HepG2 (cell line): ENCODE results near the gene PLEKHN1. TPM values are rescaled to one million over a fixed set of nuclear protein-coding genes. Genes with fewer than 3 reads are reported as not detected.

Experiments
- ETV5 ChIP-seq: IDR thresholded peaks from 2 replicates; pipeline ENCODE4 v1.6.1; 2018; ENCODE audit warnings: missing biosample characterization, missing genetic modification reagents, inconsistent platforms, borderline replicate concordance
- HDAC1 ChIP-seq: sonication (generic); formaldehyde crosslinking; IDR thresholded peaks from 2 replicates; pipeline ENCODE4 v1.5.1; 2020; ENCODE audit warnings: mild to moderate bottlenecking, missing genetic modification reagents
- MATR3 ChIP-seq: sonication (generic); formaldehyde crosslinking; IDR thresholded peaks from 2 replicates; pipeline ENCODE4 v1.4.0; 2020; ENCODE audit warnings: missing genetic modification reagents
- RBFOX2 ChIP-seq: fragments of 200-400 bp; formaldehyde crosslinking; IDR thresholded peaks from 2 replicates; pipeline ENCODE4 v1.6.1; 2017; ENCODE audit warnings: low read depth, mild to moderate bottlenecking, low read length
- REXO4 ChIP-seq: sonication (generic); formaldehyde crosslinking; IDR thresholded peaks from 2 replicates; pipeline ENCODE4 v1.8.0; 2022; ENCODE audit warnings: missing genetic modification reagents, mild to moderate bottlenecking, borderline replicate concordance
- SALL1 ChIP-seq: sonication (generic); formaldehyde crosslinking; IDR thresholded peaks from 2 replicates; pipeline ENCODE4 v1.8.0; 2022; ENCODE audit warnings: mild to moderate bottlenecking, missing genetic modification reagents
- TBL1XR1 ChIP-seq: fragments of 150-350 bp; IDR thresholded peaks from 2 replicates; pipeline ENCODE4 v1.6.1; 2014; ENCODE audit warnings: borderline replicate concordance, low read length; ENCODE audit not compliant: partially characterized antibody
- TP53 ChIP-seq: sonication (generic); formaldehyde crosslinking; conservative IDR thresholded peaks from 2 replicates; pipeline ENCODE4 v1.4.0; 2020; ENCODE audit warnings: missing genetic modification reagents
- XRCC5 ChIP-seq: fragments of 200-400 bp; formaldehyde crosslinking; optimal IDR thresholded peaks from 2 replicates; pipeline ENCODE3; 2017; ENCODE audit warnings: mild to moderate bottlenecking, low read length
- ZBTB42 ChIP-seq: sonication (generic); formaldehyde crosslinking; IDR thresholded peaks from 2 replicates; pipeline ENCODE4 v1.5.0; 2020; ENCODE audit warnings: mild to moderate bottlenecking, missing genetic modification reagents
- ZNF337 ChIP-seq: sonication (generic); formaldehyde crosslinking; IDR thresholded peaks from 2 replicates; pipeline ENCODE4 v1.5.1; 2020; ENCODE audit warnings: missing genetic modification reagents, low read depth, mild to moderate bottlenecking, borderline replicate concordance
- ZNF850 ChIP-seq: sonication (generic); formaldehyde crosslinking; conservative IDR thresholded peaks from 2 replicates; pipeline ENCODE4 v1.9.0; 2021; ENCODE audit warnings: mild to moderate bottlenecking, missing genetic modification reagents
- ZSCAN31 ChIP-seq: sonication (generic); formaldehyde crosslinking; IDR thresholded peaks from 2 replicates; pipeline ENCODE4 v1.5.0; 2020; ENCODE audit warnings: low read depth, mild to moderate bottlenecking, missing genetic modification reagents
- polyA plus RNA-seq, 8 experiments: library from polyadenylated mRNA; depleted of rRNA in 3 of 8; stranded (reverse) in 7 of 8; unstranded in 1 of 8; fragments of >200 nt; fragmentation: Illumina TruSeq in 4 of 8; extraction: Trizol in 4 of 8; gene quantifications; 2 replicates each; pipeline versions ENCODE4 v1.2.1 to v1.2.3, GENCODE V29; 2011 to 2016; ENCODE audit warnings: low read depth in 4 of 8, missing spikeins in 1 of 8, mixed read lengths in 1 of 8; ENCODE audit not compliant: insufficient read depth in 1 of 8
- total RNA-seq, 5 experiments: library from RNA; depleted of rRNA; stranded (reverse); fragments of >200 nt; fragmentation: Illumina TruSeq; extraction: Trizol; gene quantifications; 2 replicates each; pipeline ENCODE4 v1.2.3, GENCODE V29; 2016; ENCODE audit warnings: low read depth in 1 of 5
- TF ChIP-seq, protein P1 (sequence below): sonication (generic); formaldehyde crosslinking; conservative IDR thresholded peaks from 2 replicates; pipeline ENCODE4 v1.8.1; 2023; ENCODE audit warnings: missing genetic modification reagents
- TF ChIP-seq, protein P2 (sequence below): IDR thresholded peaks from 2 replicates; pipeline ENCODE4 v1.6.1; 2016; ENCODE audit warnings: missing genetic modification reagents, missing compliant biosample characterization
- TF ChIP-seq, protein P3 (sequence below): sonication (generic); formaldehyde crosslinking; IDR thresholded peaks from 2 replicates; pipeline ENCODE4 v1.8.1; 2023; ENCODE audit warnings: missing genetic modification reagents, mild to moderate bottlenecking, borderline replicate concordance
- TF ChIP-seq, protein P4 (sequence below): sonication (generic); formaldehyde crosslinking; IDR thresholded peaks from 2 replicates; pipeline ENCODE4 v1.4.0; 2020; ENCODE audit warnings: missing genetic modification reagents
- TF ChIP-seq, protein P5 (sequence below): sonication (generic); formaldehyde crosslinking; IDR thresholded peaks from 2 replicates; pipeline ENCODE4 v1.4.0; 2020; ENCODE audit warnings: mild to moderate bottlenecking, missing genetic modification reagents
- TF ChIP-seq, protein P6 (sequence below): sonication (generic); formaldehyde crosslinking; IDR thresholded peaks from 2 replicates; pipeline ENCODE4 v1.5.0; 2020; ENCODE audit warnings: mild to moderate bottlenecking, missing genetic modification reagents

Gene PLEKHN1
- total and polyA plus RNA-seq, 2 of the 13 experiments (the other 11 are each of a cell fraction or from before 2014, with no cell fraction given): 0.42 to 0.58 TPM

DNA sequence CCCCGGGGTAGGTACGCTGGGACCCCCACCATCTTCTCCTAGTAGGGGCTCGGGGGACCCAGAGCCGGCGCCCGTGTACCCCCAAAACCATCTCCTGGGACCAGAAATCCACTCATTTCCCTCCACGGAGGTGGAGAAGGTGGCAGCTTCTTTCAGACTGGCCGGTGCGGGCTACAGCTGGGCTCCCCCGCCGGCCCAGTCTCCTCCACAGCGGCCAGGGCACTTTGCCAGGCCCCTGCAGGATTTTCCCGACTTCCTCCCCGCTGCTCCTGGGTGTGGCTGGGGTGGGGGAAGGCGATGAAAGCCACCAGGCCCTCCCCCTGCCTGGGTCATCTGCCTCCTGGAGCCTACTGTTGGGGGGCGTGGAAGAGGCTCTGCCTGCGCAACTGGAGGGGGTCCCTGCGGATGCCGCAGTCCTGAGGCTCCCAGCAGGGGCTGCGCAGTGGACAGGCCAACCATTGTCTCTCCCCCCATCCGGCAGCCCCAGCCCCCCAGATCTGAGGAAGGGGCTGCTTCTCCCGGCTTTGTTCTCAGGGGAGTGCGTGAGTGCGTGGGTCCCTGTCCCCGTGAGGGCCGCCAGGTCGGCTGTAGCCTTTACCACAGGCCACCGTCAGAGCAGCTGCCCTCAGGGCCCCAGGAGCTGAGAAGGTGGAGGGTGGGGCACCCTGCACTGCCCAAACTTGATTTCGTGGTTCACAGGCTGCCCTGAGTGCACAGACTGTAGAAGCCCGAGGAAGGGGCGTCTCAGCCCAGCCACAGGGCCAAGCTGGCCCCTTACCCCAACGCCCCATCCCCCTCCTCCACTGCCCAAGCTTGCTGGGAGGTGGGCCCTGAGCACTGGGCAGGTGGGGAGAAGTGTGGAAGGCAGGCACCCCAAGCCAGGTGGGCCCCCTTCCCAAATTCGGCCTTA is 55.0 kb downstream of the PLEKHN1 start (continued):
- TF ChIP-seq, protein P1, sequence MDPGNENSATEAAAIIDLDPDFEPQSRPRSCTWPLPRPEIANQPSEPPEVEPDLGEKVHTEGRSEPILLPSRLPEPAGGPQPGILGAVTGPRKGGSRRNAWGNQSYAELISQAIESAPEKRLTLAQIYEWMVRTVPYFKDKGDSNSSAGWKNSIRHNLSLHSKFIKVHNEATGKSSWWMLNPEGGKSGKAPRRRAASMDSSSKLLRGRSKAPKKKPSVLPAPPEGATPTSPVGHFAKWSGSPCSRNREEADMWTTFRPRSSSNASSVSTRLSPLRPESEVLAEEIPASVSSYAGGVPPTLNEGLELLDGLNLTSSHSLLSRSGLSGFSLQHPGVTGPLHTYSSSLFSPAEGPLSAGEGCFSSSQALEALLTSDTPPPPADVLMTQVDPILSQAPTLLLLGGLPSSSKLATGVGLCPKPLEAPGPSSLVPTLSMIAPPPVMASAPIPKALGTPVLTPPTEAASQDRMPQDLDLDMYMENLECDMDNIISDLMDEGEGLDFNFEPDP (CRISPR knock-in tag): no peak
- TF ChIP-seq, protein P2, sequence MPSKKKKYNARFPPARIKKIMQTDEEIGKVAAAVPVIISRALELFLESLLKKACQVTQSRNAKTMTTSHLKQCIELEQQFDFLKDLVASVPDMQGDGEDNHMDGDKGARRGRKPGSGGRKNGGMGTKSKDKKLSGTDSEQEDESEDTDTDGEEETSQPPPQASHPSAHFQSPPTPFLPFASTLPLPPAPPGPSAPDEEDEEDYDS (CRISPR knock-in tag): no peak
- TF ChIP-seq ZNF850 (CRISPR knock-in tag): no peak
- no peak for TF ChIP-seq MATR3 (CRISPR knock-in tag)
- TF ChIP-seq RBFOX2: peak; percentile 60
- no peak for TF ChIP-seq ZSCAN31 (CRISPR knock-in tag)
- TF ChIP-seq, protein P3, sequence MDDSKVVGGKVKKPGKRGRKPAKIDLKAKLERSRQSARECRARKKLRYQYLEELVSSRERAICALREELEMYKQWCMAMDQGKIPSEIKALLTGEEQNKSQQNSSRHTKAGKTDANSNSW (CRISPR knock-in tag): no peak
- TF ChIP-seq TP53 (CRISPR knock-in tag): no peak
- TF ChIP-seq, protein P4, sequence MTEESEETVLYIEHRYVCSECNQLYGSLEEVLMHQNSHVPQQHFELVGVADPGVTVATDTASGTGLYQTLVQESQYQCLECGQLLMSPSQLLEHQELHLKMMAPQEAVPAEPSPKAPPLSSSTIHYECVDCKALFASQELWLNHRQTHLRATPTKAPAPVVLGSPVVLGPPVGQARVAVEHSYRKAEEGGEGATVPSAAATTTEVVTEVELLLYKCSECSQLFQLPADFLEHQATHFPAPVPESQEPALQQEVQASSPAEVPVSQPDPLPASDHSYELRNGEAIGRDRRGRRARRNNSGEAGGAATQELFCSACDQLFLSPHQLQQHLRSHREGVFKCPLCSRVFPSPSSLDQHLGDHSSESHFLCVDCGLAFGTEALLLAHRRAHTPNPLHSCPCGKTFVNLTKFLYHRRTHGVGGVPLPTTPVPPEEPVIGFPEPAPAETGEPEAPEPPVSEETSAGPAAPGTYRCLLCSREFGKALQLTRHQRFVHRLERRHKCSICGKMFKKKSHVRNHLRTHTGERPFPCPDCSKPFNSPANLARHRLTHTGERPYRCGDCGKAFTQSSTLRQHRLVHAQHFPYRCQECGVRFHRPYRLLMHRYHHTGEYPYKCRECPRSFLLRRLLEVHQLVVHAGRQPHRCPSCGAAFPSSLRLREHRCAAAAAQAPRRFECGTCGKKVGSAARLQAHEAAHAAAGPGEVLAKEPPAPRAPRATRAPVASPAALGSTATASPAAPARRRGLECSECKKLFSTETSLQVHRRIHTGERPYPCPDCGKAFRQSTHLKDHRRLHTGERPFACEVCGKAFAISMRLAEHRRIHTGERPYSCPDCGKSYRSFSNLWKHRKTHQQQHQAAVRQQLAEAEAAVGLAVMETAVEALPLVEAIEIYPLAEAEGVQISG (CRISPR knock-in tag): 0 out of 2 replicates have a peak, but pooled peaks have one; percentile 3
- peak; percentile 26 for TF ChIP-seq XRCC5
- no peak for TF ChIP-seq HDAC1 (CRISPR knock-in tag)
- no peak for TF ChIP-seq ZBTB42 (CRISPR knock-in tag)
- TF ChIP-seq, protein P5, sequence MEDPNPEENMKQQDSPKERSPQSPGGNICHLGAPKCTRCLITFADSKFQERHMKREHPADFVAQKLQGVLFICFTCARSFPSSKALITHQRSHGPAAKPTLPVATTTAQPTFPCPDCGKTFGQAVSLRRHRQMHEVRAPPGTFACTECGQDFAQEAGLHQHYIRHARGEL (CRISPR knock-in tag): no peak
- no peak for TF ChIP-seq ZNF337
- TF ChIP-seq ETV5: no peak
- TF ChIP-seq REXO4 (CRISPR knock-in tag): no peak
- TF ChIP-seq, protein P6, sequence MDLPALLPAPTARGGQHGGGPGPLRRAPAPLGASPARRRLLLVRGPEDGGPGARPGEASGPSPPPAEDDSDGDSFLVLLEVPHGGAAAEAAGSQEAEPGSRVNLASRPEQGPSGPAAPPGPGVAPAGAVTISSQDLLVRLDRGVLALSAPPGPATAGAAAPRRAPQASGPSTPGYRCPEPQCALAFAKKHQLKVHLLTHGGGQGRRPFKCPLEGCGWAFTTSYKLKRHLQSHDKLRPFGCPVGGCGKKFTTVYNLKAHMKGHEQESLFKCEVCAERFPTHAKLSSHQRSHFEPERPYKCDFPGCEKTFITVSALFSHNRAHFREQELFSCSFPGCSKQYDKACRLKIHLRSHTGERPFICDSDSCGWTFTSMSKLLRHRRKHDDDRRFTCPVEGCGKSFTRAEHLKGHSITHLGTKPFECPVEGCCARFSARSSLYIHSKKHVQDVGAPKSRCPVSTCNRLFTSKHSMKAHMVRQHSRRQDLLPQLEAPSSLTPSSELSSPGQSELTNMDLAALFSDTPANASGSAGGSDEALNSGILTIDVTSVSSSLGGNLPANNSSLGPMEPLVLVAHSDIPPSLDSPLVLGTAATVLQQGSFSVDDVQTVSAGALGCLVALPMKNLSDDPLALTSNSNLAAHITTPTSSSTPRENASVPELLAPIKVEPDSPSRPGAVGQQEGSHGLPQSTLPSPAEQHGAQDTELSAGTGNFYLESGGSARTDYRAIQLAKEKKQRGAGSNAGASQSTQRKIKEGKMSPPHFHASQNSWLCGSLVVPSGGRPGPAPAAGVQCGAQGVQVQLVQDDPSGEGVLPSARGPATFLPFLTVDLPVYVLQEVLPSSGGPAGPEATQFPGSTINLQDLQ (CRISPR knock-in tag): no peak
- TF ChIP-seq SALL1 (CRISPR knock-in tag): no peak
- TF ChIP-seq TBL1XR1: no peak
